IMR-90 (cell line): ENCODE results near the gene FEZF2.

Source experiments
- CTCF ChIP-seq: conservative IDR thresholded peaks from 2 replicates; pipeline ENCODE4 v1.5.1; 2012; ENCODE audit warnings: mild to moderate bottlenecking, low read depth, low read length, improper control_type of control experiment
- MAFK ChIP-seq: IDR thresholded peaks from 2 replicates; pipeline ENCODE4 v1.6.1; 2012; ENCODE audit warnings: low read depth, low read length, improper control_type of control experiment
- MAZ ChIP-seq: IDR thresholded peaks from 2 replicates; pipeline ENCODE4 v1.6.1; 2012; ENCODE audit warnings: low read depth, mild to moderate bottlenecking, low read length, improper control_type of control experiment, moderate library complexity, borderline replicate concordance

- no peak for TF ChIP-seq CTCF
- no peak for TF ChIP-seq MAZ
- no peak for TF ChIP-seq MAFK
These were observed 5.1 kb downstream of the FEZF2 start for GRCh38 chr3:62368290-62368704.
